HepG2 (cell line): ENCODE data around the gene MYCBPAP. TPM values are rescaled to one million over a fixed set of nuclear protein-coding genes. Genes with fewer than 3 reads are reported as not detected.
A peak's percentile ranks its signal among the peaks of the same experiment; 100 is the strongest.

ENCODE experiments used
- ADNP ChIP-seq: sonication (generic); formaldehyde crosslinking; IDR thresholded peaks from 2 replicates; pipeline ENCODE4 v1.4.0; 2020; ENCODE audit warnings: missing genetic modification reagents
- ATF7 ChIP-seq, 2 experiments: fragments of 450-650 bp in 1 of 2; sonication (generic) in 1 of 2; formaldehyde crosslinking in 1 of 2; IDR thresholded peaks; 2 replicates each; pipeline versions ENCODE4 v1.4.0 to v1.6.1; 2016 to 2020; ENCODE audit warnings: antibody characterized with exemption in 1 of 2, mild to moderate bottlenecking in 1 of 2, missing genetic modification reagents in 1 of 2
- ATRX ChIP-seq: sonication (generic); formaldehyde crosslinking; IDR thresholded peaks from 2 replicates; pipeline ENCODE4 v1.4.0; 2020; ENCODE audit warnings: missing genetic modification reagents, borderline replicate concordance
- BCL6 ChIP-seq: IDR thresholded peaks from 2 replicates; pipeline ENCODE4 v1.6.1; 2016; ENCODE audit warnings: missing genetic modification reagents, missing compliant biosample characterization
- DNMT3B ChIP-seq: conservative IDR thresholded peaks from 2 replicates; pipeline ENCODE4 v1.6.1; 2016; ENCODE audit warnings: missing biosample characterization, control low read depth
- IRF2 ChIP-seq: IDR thresholded peaks from 2 replicates; pipeline ENCODE4 v1.6.1; 2018; ENCODE audit warnings: missing genetic modification reagents, missing compliant biosample characterization
- MYNN ChIP-seq: sonication (generic); formaldehyde crosslinking; IDR thresholded peaks from 2 replicates; pipeline ENCODE4 v1.4.0; 2020; ENCODE audit warnings: mild to moderate bottlenecking, low read depth, missing genetic modification reagents
- PRPF4 ChIP-seq: fragments of 200-400 bp; formaldehyde crosslinking; IDR thresholded peaks from 2 replicates; pipeline ENCODE4 v1.6.1; 2016; ENCODE audit warnings: low read length, low read depth; ENCODE audit not compliant: poor library complexity, severe bottlenecking
- RFXAP ChIP-seq: sonication (generic); formaldehyde crosslinking; IDR thresholded peaks from 2 replicates; pipeline ENCODE4 v1.4.0; 2020; ENCODE audit warnings: missing genetic modification reagents, borderline replicate concordance
- TMF1 ChIP-seq: sonication (generic); formaldehyde crosslinking; IDR thresholded peaks from 2 replicates; pipeline ENCODE4 v1.8.1; 2022; ENCODE audit warnings: low read depth, missing genetic modification reagents
- XBP1 ChIP-seq: sonication (generic); formaldehyde crosslinking; IDR thresholded peaks from 2 replicates; pipeline ENCODE4 v1.5.0; 2020; ENCODE audit warnings: missing genetic modification reagents
- ZFAT ChIP-seq: sonication (generic); formaldehyde crosslinking; conservative IDR thresholded peaks from 2 replicates; pipeline ENCODE4 v1.8.1; 2023; ENCODE audit warnings: missing genetic modification reagents, inconsistent platforms
- ZNF530 ChIP-seq: sonication (generic); formaldehyde crosslinking; IDR thresholded peaks from 2 replicates; pipeline ENCODE4 v1.5.0; 2020; ENCODE audit warnings: low read depth, mild to moderate bottlenecking, missing genetic modification reagents
- ZNF589 ChIP-seq: sonication (generic); formaldehyde crosslinking; conservative IDR thresholded peaks from 2 replicates; pipeline ENCODE4 v1.8.0; 2022; ENCODE audit warnings: mild to moderate bottlenecking, moderate library complexity, missing genetic modification reagents
- ZNF644 ChIP-seq: IDR thresholded peaks from 2 replicates; pipeline ENCODE4 v1.6.1; 2016; ENCODE audit warnings: low read depth
- ZNF703 ChIP-seq: sonication (generic); formaldehyde crosslinking; IDR thresholded peaks from 2 replicates; pipeline ENCODE4 v1.5.1; 2020; ENCODE audit warnings: missing genetic modification reagents, mild to moderate bottlenecking, moderate library complexity, borderline replicate concordance
- ZNF749 ChIP-seq: sonication (generic); formaldehyde crosslinking; IDR thresholded peaks from 2 replicates; pipeline ENCODE4 v1.8.0; 2022; ENCODE audit warnings: mild to moderate bottlenecking, missing genetic modification reagents, moderate library complexity, borderline replicate concordance
- ZNF768 ChIP-seq: sonication (generic); formaldehyde crosslinking; IDR thresholded peaks from 2 replicates; pipeline ENCODE4 v1.4.0; 2020; ENCODE audit warnings: missing genetic modification reagents
- ZNF790 ChIP-seq: sonication (generic); formaldehyde crosslinking; IDR thresholded peaks from 2 replicates; pipeline ENCODE4 v1.8.0; 2022; ENCODE audit warnings: missing genetic modification reagents, mild to moderate bottlenecking, borderline replicate concordance
- polyA plus RNA-seq, 8 experiments: library from polyadenylated mRNA; depleted of rRNA in 3 of 8; stranded (reverse) in 7 of 8; unstranded in 1 of 8; fragments of >200 nt; fragmentation: Illumina TruSeq in 4 of 8; extraction: Trizol in 4 of 8; gene quantifications; 2 replicates each; pipeline versions ENCODE4 v1.2.1 to v1.2.3, GENCODE V29; 2011 to 2016; ENCODE audit warnings: low read depth in 4 of 8, missing spikeins in 1 of 8, mixed read lengths in 1 of 8; ENCODE audit not compliant: insufficient read depth in 1 of 8
- total RNA-seq, 5 experiments: library from RNA; depleted of rRNA; stranded (reverse); fragments of >200 nt; fragmentation: Illumina TruSeq; extraction: Trizol; gene quantifications; 2 replicates each; pipeline ENCODE4 v1.2.3, GENCODE V29; 2016; ENCODE audit warnings: low read depth in 1 of 5
- TF ChIP-seq, protein P1 (sequence below): sonication (generic); formaldehyde crosslinking; IDR thresholded peaks from 2 replicates; pipeline ENCODE4 v1.5.0; 2020; ENCODE audit warnings: missing genetic modification reagents, mild to moderate bottlenecking, borderline replicate concordance
- TF ChIP-seq, protein P2 (sequence below): IDR thresholded peaks from 2 replicates; pipeline ENCODE4 v1.4.0; 2020; ENCODE audit warnings: mild to moderate bottlenecking, missing genetic modification reagents
- TF ChIP-seq, protein P3 (sequence below): sonication (generic); formaldehyde crosslinking; IDR thresholded peaks from 2 replicates; pipeline ENCODE4 v1.8.1; 2023; ENCODE audit warnings: mild to moderate bottlenecking, missing genetic modification reagents

MYCBPAP gene
- total and polyA plus RNA-seq, 2 of the 13 experiments (the other 11 are each of a cell fraction or from before 2014, with no cell fraction given) = 0.22 to 0.24 TPM

DNA sequence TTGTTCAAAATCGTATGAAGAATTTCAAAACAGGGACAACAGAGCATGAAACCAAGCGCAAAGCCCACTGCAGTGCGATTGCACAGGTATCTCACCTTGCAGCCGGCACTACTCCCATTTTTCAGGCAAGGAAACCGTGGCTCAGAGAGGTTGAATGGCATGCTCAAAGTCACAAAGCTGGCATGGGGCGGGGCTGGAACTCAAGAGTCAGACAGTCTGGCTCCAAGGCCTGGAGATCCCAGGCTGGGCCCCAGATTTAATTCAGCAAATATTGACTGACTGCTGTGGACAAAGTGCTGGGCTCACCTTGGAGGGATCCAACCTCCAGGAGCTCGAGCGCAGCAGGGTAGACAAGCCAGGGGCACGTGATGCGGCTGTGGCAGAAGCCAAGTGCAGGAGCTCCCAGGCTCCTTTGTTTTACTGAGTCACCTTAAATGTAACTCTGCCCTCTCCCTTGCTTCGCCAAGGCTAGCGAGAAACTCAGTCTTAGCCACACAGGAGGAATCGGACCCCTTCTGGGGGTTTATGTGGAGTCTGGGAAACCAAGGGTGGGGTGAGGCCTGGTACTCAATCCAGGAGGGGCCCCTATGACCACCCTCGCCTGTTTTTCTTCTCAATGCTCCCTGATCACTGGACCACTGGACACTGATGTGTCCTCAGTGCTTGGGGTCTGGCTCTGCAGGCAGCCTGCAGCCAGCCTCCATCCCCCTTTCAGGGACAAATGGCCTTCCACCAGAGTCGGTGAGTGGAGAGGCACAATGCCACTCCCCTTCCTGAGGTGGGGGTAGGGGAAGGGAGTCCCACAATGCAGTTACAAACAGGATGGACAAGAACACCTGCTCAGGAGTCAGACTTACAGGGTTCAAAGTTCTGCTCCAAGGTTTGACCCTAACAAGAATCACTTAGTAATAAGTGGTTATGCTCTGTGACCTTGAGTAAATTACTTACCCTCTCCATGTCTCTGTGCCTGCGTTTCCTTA is 34.8 kb downstream of the MYCBPAP start (continued):
- TF ChIP-seq ZNF644 (CRISPR knock-in tag) (peak; percentile 74; the same call in 1 of the 2 replicates), ZNF530 (CRISPR knock-in tag) (no peak), ZNF589 (CRISPR knock-in tag) (no peak), ZFAT (CRISPR knock-in tag) (no peak), BCL6 (CRISPR knock-in tag) (peak; percentile 89), ZNF790 (CRISPR knock-in tag) (no peak), ZNF749 (CRISPR knock-in tag) (0 out of 2 replicates have a peak, but pooled peaks have one; percentile 3), IRF2 (peak; percentile 77), MYNN (no peak; the same call in 1 of the 2 replicates), TMF1 (CRISPR knock-in tag) (no peak), ZNF768 (peak; percentile 100), XBP1 (CRISPR knock-in tag) (no peak), ATRX (CRISPR knock-in tag) (no peak), ZNF703 (CRISPR knock-in tag) (no peak; the same call in 1 of the 2 replicates), ATF7 (IDR thresholded peaks at IDR 0.05) (no peak), ATF7 (CRISPR knock-in tag; IDR thresholded peaks at IDR 0.05) (no peak), ADNP (CRISPR knock-in tag) (peak; percentile 91; the same call in 1 of the 2 replicates), PRPF4 (no peak), RFXAP (CRISPR knock-in tag) (0 out of 2 replicates have a peak, but pooled peaks have one; percentile 72), DNMT3B (CRISPR knock-in tag) (no peak)
- TF ChIP-seq, protein P1, sequence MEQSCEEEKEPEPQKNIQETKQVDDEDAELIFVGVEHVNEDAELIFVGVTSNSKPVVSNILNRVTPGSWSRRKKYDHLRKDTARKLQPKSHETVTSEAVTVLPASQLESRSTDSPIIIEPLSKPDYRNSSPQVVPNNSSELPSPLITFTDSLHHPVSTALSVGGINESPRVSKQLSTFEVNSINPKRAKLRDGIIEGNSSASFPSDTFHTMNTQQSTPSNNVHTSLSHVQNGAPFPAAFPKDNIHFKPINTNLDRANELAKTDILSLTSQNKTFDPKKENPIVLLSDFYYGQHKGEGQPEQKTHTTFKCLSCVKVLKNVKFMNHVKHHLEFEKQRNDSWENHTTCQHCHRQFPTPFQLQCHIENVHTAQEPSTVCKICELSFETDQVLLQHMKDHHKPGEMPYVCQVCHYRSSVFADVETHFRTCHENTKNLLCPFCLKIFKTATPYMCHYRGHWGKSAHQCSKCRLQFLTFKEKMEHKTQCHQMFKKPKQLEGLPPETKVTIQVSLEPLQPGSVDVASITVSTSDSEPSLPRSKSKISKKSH = peak; percentile 66; the same call in 1 of the 2 replicates
- TF ChIP-seq, protein P2, sequence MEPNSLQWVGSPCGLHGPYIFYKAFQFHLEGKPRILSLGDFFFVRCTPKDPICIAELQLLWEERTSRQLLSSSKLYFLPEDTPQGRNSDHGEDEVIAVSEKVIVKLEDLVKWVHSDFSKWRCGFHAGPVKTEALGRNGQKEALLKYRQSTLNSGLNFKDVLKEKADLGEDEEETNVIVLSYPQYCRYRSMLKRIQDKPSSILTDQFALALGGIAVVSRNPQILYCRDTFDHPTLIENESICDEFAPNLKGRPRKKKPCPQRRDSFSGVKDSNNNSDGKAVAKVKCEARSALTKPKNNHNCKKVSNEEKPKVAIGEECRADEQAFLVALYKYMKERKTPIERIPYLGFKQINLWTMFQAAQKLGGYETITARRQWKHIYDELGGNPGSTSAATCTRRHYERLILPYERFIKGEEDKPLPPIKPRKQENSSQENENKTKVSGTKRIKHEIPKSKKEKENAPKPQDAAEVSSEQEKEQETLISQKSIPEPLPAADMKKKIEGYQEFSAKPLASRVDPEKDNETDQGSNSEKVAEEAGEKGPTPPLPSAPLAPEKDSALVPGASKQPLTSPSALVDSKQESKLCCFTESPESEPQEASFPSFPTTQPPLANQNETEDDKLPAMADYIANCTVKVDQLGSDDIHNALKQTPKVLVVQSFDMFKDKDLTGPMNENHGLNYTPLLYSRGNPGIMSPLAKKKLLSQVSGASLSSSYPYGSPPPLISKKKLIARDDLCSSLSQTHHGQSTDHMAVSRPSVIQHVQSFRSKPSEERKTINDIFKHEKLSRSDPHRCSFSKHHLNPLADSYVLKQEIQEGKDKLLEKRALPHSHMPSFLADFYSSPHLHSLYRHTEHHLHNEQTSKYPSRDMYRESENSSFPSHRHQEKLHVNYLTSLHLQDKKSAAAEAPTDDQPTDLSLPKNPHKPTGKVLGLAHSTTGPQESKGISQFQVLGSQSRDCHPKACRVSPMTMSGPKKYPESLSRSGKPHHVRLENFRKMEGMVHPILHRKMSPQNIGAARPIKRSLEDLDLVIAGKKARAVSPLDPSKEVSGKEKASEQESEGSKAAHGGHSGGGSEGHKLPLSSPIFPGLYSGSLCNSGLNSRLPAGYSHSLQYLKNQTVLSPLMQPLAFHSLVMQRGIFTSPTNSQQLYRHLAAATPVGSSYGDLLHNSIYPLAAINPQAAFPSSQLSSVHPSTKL (CRISPR knock-in tag) = peak; percentile 87
- TF ChIP-seq, protein P3, sequence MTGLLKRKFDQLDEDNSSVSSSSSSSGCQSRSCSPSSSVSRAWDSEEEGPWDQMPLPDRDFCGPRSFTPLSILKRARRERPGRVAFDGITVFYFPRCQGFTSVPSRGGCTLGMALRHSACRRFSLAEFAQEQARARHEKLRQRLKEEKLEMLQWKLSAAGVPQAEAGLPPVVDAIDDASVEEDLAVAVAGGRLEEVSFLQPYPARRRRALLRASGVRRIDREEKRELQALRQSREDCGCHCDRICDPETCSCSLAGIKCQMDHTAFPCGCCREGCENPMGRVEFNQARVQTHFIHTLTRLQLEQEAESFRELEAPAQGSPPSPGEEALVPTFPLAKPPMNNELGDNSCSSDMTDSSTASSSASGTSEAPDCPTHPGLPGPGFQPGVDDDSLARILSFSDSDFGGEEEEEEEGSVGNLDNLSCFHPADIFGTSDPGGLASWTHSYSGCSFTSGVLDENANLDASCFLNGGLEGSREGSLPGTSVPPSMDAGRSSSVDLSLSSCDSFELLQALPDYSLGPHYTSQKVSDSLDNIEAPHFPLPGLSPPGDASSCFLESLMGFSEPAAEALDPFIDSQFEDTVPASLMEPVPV (CRISPR knock-in tag) = peak; percentile 61; the same call in 1 of the 2 replicates
